ENCODE results near the gene GFRA1. TPM values are rescaled to one million over a fixed set of nuclear protein-coding genes. Genes with fewer than 3 reads are reported as not detected.

GFRA1 gene
- total and polyA plus RNA-seq, 11 donors = 0.76 to 18.6 (median 1.4) TPM

DNA sequence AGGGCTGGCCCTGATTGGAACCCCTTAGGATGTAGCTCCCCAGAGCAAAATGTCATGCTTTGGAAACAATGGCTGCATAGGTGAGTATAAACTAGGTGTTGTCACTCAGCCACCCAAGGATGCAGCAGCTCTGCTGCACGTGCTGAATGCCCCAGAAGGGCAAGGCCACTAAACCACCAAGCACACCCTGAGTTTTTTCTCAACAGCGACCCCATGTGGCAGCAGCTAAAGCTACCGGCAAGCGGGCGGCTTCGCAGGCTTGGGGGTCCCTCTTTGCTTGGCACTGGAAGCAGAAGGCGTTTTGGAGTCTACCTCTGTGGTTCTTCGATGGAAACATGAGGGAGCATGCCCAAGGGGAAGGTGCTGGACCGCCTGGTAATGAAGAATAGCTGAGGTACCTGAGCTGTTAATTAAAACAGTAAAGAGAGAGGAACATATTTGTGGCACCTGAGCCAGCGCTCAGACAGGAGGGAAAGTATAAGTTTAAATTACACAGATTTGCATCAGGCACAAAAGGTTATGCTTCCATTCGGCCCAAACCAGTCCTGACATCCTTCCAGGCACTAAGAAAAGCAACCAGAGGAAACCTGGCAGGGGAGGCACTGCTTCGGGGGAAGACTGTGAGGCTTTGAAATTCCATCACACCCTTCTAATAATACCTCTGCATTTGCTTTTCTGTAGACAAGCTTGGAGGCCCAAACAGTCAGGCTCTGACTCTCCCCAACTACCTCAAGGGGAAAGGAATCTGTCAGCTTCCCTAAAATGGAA, 152.1 kb downstream of the GFRA1 start:
- peaks cover 0 to 5% (median 0%) of the 10 kb centered on the region in 12 donors for H3K4me1 ChIP-seq
- 46 to 55% (median 52%) methylated on average over 12 of the region's 12 CpGs for WGBS, 4 donors
- H3K27ac ChIP-seq = no peak overlapping the region
- intact Hi-C loops (cut with DNase I) = no loop called here
- TF ChIP-seq POLR2A (IDR thresholded peaks at IDR 0.05) (no peak), CTCF (IDR thresholded peaks at IDR 0.05) (peak in 5 of 12 donors; percentile 6 to 27 (median 8))
- no peaks in the 10 kb centered on the region for H3K36me3 ChIP-seq
- no peaks in the 10 kb centered on the region for H3K27me3 ChIP-seq
- DNase-seq = no peak
- no peak overlapping the region for H3K4me3 ChIP-seq
- H3K9me3 ChIP-seq = no peaks in the 10 kb centered on the region
- no peak for ATAC-seq

- Histone ChIP-seq H3K4me1 (peaks cover 0 to 5% (median 0%) of the 10 kb centered on the region in 12 donors), H3K9me3 (no peaks in the 10 kb centered on the region), H3K36me3 (no peaks in the 10 kb centered on the region), H3K27me3 (no peaks in the 10 kb centered on the region), H3K27ac (no peak overlapping the region), H3K4me3 (no peak overlapping the region)
- no peak for TF ChIP-seq CTCF (IDR thresholded peaks at IDR 0.05)
- no peak for TF ChIP-seq POLR2A (IDR thresholded peaks at IDR 0.05)
- ATAC-seq = no peak
- intact Hi-C loops (cut with DNase I) = no loop called here
- DNase-seq = no peak
- WGBS, 4 donors = 29 to 48% (median 45%) methylated on average over 1 to 2 of the region's 2 CpGs
These were observed 154.2 kb downstream of the GFRA1 start for GRCh38 chr10:116118847-116119246.

- H3K9me3 ChIP-seq = no peaks in the 10 kb centered on the region
- no peak for TF ChIP-seq POLR2A (IDR thresholded peaks at IDR 0.05)
- TF ChIP-seq CTCF (IDR thresholded peaks at IDR 0.05) = no peak
- H3K27ac ChIP-seq = no peak overlapping the region
- ATAC-seq = no peak
- intact Hi-C loops (cut with DNase I) = no loop called here
- H3K36me3 ChIP-seq = no peaks in the 10 kb centered on the region
- WGBS, 4 donors = 81 to 86% (median 84%) methylated on average over 5 of the region's 5 CpGs
- H3K4me1 ChIP-seq = peaks cover 0 to 3% (median 0%) of the 10 kb centered on the region in 12 donors
- no peak for DNase-seq
- H3K4me3 ChIP-seq = no peak overlapping the region
- H3K27me3 ChIP-seq = peaks cover 0 to 6% (median 0%) of the 10 kb centered on the region in 9 donors
These were observed 157.2 kb downstream of the GFRA1 start for GRCh38 chr10:116115797-116116196.

DNA sequence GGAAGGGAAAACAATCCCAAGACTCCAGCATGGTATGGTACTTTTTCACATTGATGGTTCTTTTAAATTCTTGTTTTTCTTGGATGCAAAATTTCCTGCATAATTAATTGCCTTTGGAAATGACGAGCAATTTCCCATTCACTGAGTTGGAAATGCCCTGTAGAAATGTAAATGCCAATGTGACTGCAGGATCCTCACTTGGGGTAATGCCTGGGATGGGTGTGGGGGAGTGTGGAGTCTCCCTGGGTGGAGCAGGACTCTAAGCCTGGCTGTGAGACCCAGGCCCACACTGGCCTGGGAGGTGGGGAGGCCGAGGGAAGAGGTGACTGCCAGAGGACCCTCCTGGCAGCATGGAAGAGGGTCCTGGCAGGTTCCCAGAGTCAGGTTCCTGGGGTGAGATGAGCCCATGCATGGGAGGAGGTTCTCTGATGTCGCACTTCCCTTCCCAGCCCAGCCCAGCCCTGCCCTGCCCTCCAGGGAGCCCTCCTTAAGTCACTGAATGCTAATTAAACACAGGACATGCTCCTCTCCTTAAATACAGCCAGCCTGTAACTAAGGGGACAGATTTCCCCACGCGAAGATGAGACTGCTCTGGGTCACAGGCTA, 157.9 kb downstream of the GFRA1 start:
- H3K27ac ChIP-seq = no peak overlapping the region
- TF ChIP-seq POLR2A (IDR thresholded peaks at IDR 0.05) (no peak), CTCF (IDR thresholded peaks at IDR 0.05) (no peak)
- H3K27me3 ChIP-seq = peaks cover 0 to 6% (median 0%) of the 10 kb centered on the region in 9 donors
- WGBS, 4 donors = 45 to 63% (median 53%) methylated on average over 5 of the region's 5 CpGs
- no peaks in the 10 kb centered on the region for H3K9me3 ChIP-seq
- intact Hi-C loops (cut with DNase I) = no loop called here
- no peaks in the 10 kb centered on the region for H3K36me3 ChIP-seq
- no peak for DNase-seq
- no peaks in the 10 kb centered on the region for H3K4me1 ChIP-seq
- no peak overlapping the region for H3K4me3 ChIP-seq
- no peak for ATAC-seq
